Measurements from ENCODE around the gene HCN1. TPM values are rescaled to one million over a fixed set of nuclear protein-coding genes. Genes with fewer than 3 reads are reported as not detected.
"Not testable (repeated sequence)": the region's sequence is repeated elsewhere in the genome, so short reads cannot be mapped to it uniquely, and the experiment has no call there.

HCN1 gene
- polyA plus RNA-seq, 2 donors: 0.01 TPM; not detected in 1

DNA sequence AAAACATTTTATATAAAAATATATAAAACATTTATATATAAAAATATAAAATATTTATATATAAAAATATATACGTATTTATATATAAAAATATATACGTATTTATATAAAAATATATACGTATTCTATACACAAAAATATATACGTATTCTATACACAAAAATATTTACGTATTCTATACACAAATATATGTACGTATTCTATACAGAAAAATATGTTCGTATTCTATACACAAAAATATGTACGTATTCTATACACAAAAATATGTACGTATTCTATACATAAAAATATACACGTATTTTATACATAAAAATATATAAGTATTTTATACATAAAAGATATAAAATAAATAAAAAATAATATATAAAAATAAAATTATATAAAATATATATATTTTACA lies 323.6 kb downstream of the HCN1 start:
- H3K9me3 ChIP-seq (ENCODE audit: control insufficient read depth in 2 of 2, insufficient read depth in 1 of 2, low read depth in 1 of 2, low read length in 1 of 2): no peaks in the 10 kb centered on the region
- H3K27me3 ChIP-seq (ENCODE audit: control insufficient read depth in 1 of 2, insufficient read depth in 2 of 2, low read length in 2 of 2): no peaks in the 10 kb centered on the region
- WGBS, 2 donors: 86 to 91% methylated on average over 10 of the region's 10 CpGs
- H3K4me1 ChIP-seq (ENCODE audit: control insufficient read depth in 2 of 2, insufficient read depth in 2 of 2, low read length in 1 of 2): no peaks in the 10 kb centered on the region
- no peak overlapping the region for H3K4me3 ChIP-seq (ENCODE audit: low read depth in 1 of 2, low read length in 2 of 2)
- H3K27ac ChIP-seq (ENCODE audit: low read depth in 2 of 2, low read length in 1 of 2): no peak overlapping the region
- H3K36me3 ChIP-seq (ENCODE audit: control insufficient read depth in 2 of 2, insufficient read depth in 2 of 2, low read length in 1 of 2): no peaks in the 10 kb centered on the region

DNA sequence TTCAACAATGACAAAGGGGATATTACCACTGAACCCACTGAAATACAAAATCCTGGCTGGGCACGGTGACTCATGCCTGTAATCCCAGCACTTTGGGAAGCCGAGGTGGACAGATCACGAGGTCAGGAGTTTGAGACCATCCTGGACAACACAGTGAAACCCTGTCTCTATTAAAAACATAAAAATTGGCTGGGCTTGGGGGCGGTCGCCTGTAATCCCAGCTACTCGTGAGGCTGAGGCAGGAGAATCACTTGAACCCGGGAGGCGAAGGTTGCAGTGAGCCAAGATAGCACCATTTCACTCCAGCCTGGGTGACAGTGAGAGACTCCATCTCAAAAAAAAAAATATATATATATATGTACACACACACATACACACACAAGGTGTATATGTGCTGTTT lies 324.8 kb downstream of the HCN1 start:
- not testable (repeated sequence) for H3K4me1 ChIP-seq (ENCODE audit: control insufficient read depth in 2 of 2, insufficient read depth in 2 of 2, low read length in 1 of 2); H3K36me3 ChIP-seq (ENCODE audit: control insufficient read depth in 2 of 2, insufficient read depth in 2 of 2, low read length in 1 of 2); H3K4me3 ChIP-seq (ENCODE audit: low read depth in 1 of 2, low read length in 2 of 2); H3K9me3 ChIP-seq (ENCODE audit: control insufficient read depth in 2 of 2, insufficient read depth in 1 of 2, low read depth in 1 of 2, low read length in 1 of 2); H3K27ac ChIP-seq (ENCODE audit: low read depth in 2 of 2, low read length in 1 of 2); H3K27me3 ChIP-seq (ENCODE audit: control insufficient read depth in 1 of 2, insufficient read depth in 2 of 2, low read length in 2 of 2)
- 91 to 95% methylated on average over 8 of the region's 8 CpGs for WGBS, 2 donors

DNA sequence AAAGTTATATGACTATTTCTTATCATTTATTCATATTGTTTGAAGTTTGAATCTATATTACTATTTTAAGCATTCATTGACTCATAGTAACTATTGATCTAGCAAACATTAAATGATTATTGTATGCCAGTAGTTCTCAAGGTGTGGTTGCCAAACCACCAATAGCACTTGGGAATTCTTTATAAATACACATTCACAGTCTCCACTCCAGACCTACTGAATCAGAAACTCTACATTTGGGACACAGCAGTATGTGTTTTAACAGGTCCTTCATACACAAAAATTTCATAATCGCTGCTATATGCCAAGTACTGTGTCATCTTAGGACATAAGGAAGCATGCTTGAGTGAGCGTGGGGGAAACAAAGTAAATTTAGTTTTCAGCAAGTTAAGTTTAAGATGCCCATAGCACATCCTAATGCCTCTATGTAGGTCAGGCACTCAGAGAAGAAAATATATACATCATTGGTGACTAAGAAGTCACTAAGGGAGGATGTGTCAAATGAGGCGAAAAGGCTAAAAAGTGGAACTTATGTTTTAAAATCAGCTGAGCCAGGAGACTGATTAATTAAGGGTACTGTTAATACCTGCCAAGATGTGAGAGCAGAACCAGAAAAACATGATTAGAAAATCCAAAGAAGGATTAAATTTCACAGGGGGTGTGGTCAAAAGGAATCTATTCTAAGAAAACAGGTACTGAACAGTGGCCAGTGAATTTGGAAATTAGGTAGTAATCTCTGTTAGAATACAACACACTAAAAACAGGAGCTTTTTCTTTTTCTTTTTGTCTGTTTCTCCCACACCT lies 340.8 kb downstream of the HCN1 start:
- H3K36me3 ChIP-seq (ENCODE audit: control insufficient read depth in 2 of 2, insufficient read depth in 2 of 2, low read length in 1 of 2): no peaks in the 10 kb centered on the region
- H3K4me1 ChIP-seq (ENCODE audit: control insufficient read depth in 2 of 2, insufficient read depth in 2 of 2, low read length in 1 of 2): no peaks in the 10 kb centered on the region
- H3K9me3 ChIP-seq (ENCODE audit: control insufficient read depth in 2 of 2, insufficient read depth in 1 of 2, low read depth in 1 of 2, low read length in 1 of 2): no peaks in the 10 kb centered on the region
- H3K27ac ChIP-seq (ENCODE audit: low read depth in 2 of 2, low read length in 1 of 2): no peak overlapping the region
- 64 to 67% methylated on average over 3 of the region's 3 CpGs for WGBS, 2 donors
- no peak overlapping the region for H3K4me3 ChIP-seq (ENCODE audit: low read depth in 1 of 2, low read length in 2 of 2)
- H3K27me3 ChIP-seq (ENCODE audit: control insufficient read depth in 1 of 2, insufficient read depth in 2 of 2, low read length in 2 of 2): no peaks in the 10 kb centered on the region

DNA sequence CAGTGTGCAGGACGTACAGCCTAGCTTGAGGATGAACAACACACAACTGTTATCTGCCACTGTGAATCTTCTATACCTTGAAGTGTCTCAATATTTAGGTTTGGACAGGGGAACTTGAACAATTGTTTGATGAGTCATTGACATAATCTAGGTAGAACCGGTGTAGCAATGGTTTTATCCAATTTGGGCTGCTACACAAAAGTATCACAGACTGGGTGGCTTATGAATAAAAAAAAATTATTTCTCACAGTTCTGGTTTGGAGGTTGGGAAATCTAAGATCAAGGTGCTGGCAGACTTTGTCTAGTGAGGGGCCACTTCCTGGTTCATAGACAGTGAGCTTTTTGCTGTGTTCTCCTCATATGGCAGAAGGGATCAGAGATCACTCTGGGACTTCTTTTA lies 359.7 kb downstream of the HCN1 start:
- Histone ChIP-seq H3K4me3 (ENCODE audit: low read depth in 1 of 2, low read length in 2 of 2) (no peak overlapping the region), H3K27me3 (ENCODE audit: control insufficient read depth in 1 of 2, insufficient read depth in 2 of 2, low read length in 2 of 2) (no peaks in the 10 kb centered on the region), H3K36me3 (ENCODE audit: control insufficient read depth in 2 of 2, insufficient read depth in 2 of 2, low read length in 1 of 2) (no peaks in the 10 kb centered on the region), H3K4me1 (ENCODE audit: control insufficient read depth in 2 of 2, insufficient read depth in 2 of 2, low read length in 1 of 2) (no peaks in the 10 kb centered on the region), H3K9me3 (ENCODE audit: control insufficient read depth in 2 of 2, insufficient read depth in 1 of 2, low read depth in 1 of 2, low read length in 1 of 2) (no peaks in the 10 kb centered on the region), H3K27ac (ENCODE audit: low read depth in 2 of 2, low read length in 1 of 2) (no peak overlapping the region)
- 70 to 81% methylated on average over 2 of the region's 2 CpGs for WGBS, 2 donors

GRCh38 chr5:45335978-45336377 lies 360.2 kb downstream of the HCN1 start:
- no peak overlapping the region for H3K27ac ChIP-seq (ENCODE audit: low read depth in 2 of 2, low read length in 1 of 2)
- no peaks in the 10 kb centered on the region for H3K36me3 ChIP-seq (ENCODE audit: control insufficient read depth in 2 of 2, insufficient read depth in 2 of 2, low read length in 1 of 2)
- 79 to 87% methylated on average over 2 of the region's 2 CpGs for WGBS, 2 donors
- H3K4me3 ChIP-seq (ENCODE audit: low read depth in 1 of 2, low read length in 2 of 2): no peak overlapping the region
- no peaks in the 10 kb centered on the region for H3K27me3 ChIP-seq (ENCODE audit: control insufficient read depth in 1 of 2, insufficient read depth in 2 of 2, low read length in 2 of 2)
- H3K9me3 ChIP-seq (ENCODE audit: control insufficient read depth in 2 of 2, insufficient read depth in 1 of 2, low read depth in 1 of 2, low read length in 1 of 2): no peaks in the 10 kb centered on the region
- H3K4me1 ChIP-seq (ENCODE audit: control insufficient read depth in 2 of 2, insufficient read depth in 2 of 2, low read length in 1 of 2): no peaks in the 10 kb centered on the region

GRCh38 chr5:45335346-45335745 lies 360.8 kb downstream of the HCN1 start:
- Histone ChIP-seq H3K4me3 (ENCODE audit: low read depth in 1 of 2, low read length in 2 of 2) (no peak overlapping the region), H3K27ac (ENCODE audit: low read depth in 2 of 2, low read length in 1 of 2) (no peak overlapping the region), H3K9me3 (ENCODE audit: control insufficient read depth in 2 of 2, insufficient read depth in 1 of 2, low read depth in 1 of 2, low read length in 1 of 2) (no peaks in the 10 kb centered on the region), H3K4me1 (ENCODE audit: control insufficient read depth in 2 of 2, insufficient read depth in 2 of 2, low read length in 1 of 2) (no peaks in the 10 kb centered on the region), H3K36me3 (ENCODE audit: control insufficient read depth in 2 of 2, insufficient read depth in 2 of 2, low read length in 1 of 2) (no peaks in the 10 kb centered on the region), H3K27me3 (ENCODE audit: control insufficient read depth in 1 of 2, insufficient read depth in 2 of 2, low read length in 2 of 2) (no peaks in the 10 kb centered on the region)

GRCh38 chr5:45334939-45335338 lies 361.2 kb downstream of the HCN1 start:
- H3K4me1 ChIP-seq (ENCODE audit: control insufficient read depth in 2 of 2, insufficient read depth in 2 of 2, low read length in 1 of 2): no peaks in the 10 kb centered on the region
- 75 to 81% methylated on average over 1 of the region's 1 CpG for WGBS, 2 donors
- H3K9me3 ChIP-seq (ENCODE audit: control insufficient read depth in 2 of 2, insufficient read depth in 1 of 2, low read depth in 1 of 2, low read length in 1 of 2): no peaks in the 10 kb centered on the region
- no peak overlapping the region for H3K4me3 ChIP-seq (ENCODE audit: low read depth in 1 of 2, low read length in 2 of 2)
- no peaks in the 10 kb centered on the region for H3K36me3 ChIP-seq (ENCODE audit: control insufficient read depth in 2 of 2, insufficient read depth in 2 of 2, low read length in 1 of 2)
- no peaks in the 10 kb centered on the region for H3K27me3 ChIP-seq (ENCODE audit: control insufficient read depth in 1 of 2, insufficient read depth in 2 of 2, low read length in 2 of 2)
- no peak overlapping the region for H3K27ac ChIP-seq (ENCODE audit: low read depth in 2 of 2, low read length in 1 of 2)

- H3K27me3 ChIP-seq (ENCODE audit: control insufficient read depth in 1 of 2, insufficient read depth in 2 of 2, low read length in 2 of 2); H3K36me3 ChIP-seq (ENCODE audit: control insufficient read depth in 2 of 2, insufficient read depth in 2 of 2, low read length in 1 of 2); H3K4me3 ChIP-seq (ENCODE audit: low read depth in 1 of 2, low read length in 2 of 2); H3K4me1 ChIP-seq (ENCODE audit: control insufficient read depth in 2 of 2, insufficient read depth in 2 of 2, low read length in 1 of 2); H3K9me3 ChIP-seq (ENCODE audit: control insufficient read depth in 2 of 2, insufficient read depth in 1 of 2, low read depth in 1 of 2, low read length in 1 of 2); H3K27ac ChIP-seq (ENCODE audit: low read depth in 2 of 2, low read length in 1 of 2): not testable (repeated sequence)
- 80 to 85% methylated on average over 8 of the region's 8 CpGs for WGBS, 2 donors
Measured at GRCh38 chr5:45312627-45313026, 383.6 kb downstream of the HCN1 start.

GRCh38 chr5:45295231-45295630 lies 400.9 kb downstream of the HCN1 start:
- 80 to 84% methylated on average over 2 of the region's 2 CpGs for WGBS, 2 donors

DNA sequence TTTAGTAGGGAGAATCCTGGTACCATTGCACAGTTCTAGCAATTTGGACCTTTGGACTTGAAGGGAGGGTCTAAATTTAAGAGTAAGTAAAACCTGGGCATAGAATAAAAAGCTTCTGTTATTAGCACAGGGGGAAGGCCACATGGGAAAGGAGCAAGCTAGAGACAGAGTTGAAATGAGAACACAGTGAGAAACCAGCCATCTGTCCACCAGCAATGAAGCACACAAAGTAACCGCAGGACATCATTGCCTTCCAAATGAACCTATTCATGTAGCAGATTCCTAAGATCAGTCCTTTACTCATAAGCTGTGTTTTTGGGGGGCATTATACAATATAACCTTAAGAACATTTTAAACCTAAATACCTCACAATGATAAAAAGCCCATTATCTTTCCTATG lies 407.4 kb downstream of the HCN1 start:
- H3K36me3 ChIP-seq (ENCODE audit: control insufficient read depth in 2 of 2, insufficient read depth in 2 of 2, low read length in 1 of 2): no peaks in the 10 kb centered on the region
- H3K27me3 ChIP-seq (ENCODE audit: control insufficient read depth in 1 of 2, insufficient read depth in 2 of 2, low read length in 2 of 2): no peaks in the 10 kb centered on the region
- H3K9me3 ChIP-seq (ENCODE audit: control insufficient read depth in 2 of 2, insufficient read depth in 1 of 2, low read depth in 1 of 2, low read length in 1 of 2): no peaks in the 10 kb centered on the region
- no peak overlapping the region for H3K4me3 ChIP-seq (ENCODE audit: low read depth in 1 of 2, low read length in 2 of 2)
- WGBS, 2 donors: 78 to 91% methylated on average over 1 of the region's 1 CpG
- H3K27ac ChIP-seq (ENCODE audit: low read depth in 2 of 2, low read length in 1 of 2): no peak overlapping the region
- H3K4me1 ChIP-seq (ENCODE audit: control insufficient read depth in 2 of 2, insufficient read depth in 2 of 2, low read length in 1 of 2): no peaks in the 10 kb centered on the region

More at GRCh38 chr5:45295231-45295630, 400.9 kb downstream of the HCN1 start:
- peak overlapping the region in 1 of 2 donors; percentile 71 for H3K27ac ChIP-seq (ENCODE audit: low read depth in 2 of 2, low read length in 1 of 2)
- no peaks in the 10 kb centered on the region for H3K4me1 ChIP-seq (ENCODE audit: control insufficient read depth in 2 of 2, insufficient read depth in 2 of 2, low read length in 1 of 2)
- H3K4me3 ChIP-seq (ENCODE audit: low read depth in 1 of 2, low read length in 2 of 2): no peak overlapping the region
- no peaks in the 10 kb centered on the region for H3K27me3 ChIP-seq (ENCODE audit: control insufficient read depth in 1 of 2, insufficient read depth in 2 of 2, low read length in 2 of 2)
- no peaks in the 10 kb centered on the region for H3K9me3 ChIP-seq (ENCODE audit: control insufficient read depth in 2 of 2, insufficient read depth in 1 of 2, low read depth in 1 of 2, low read length in 1 of 2)
- no peaks in the 10 kb centered on the region for H3K36me3 ChIP-seq (ENCODE audit: control insufficient read depth in 2 of 2, insufficient read depth in 2 of 2, low read length in 1 of 2)

Measured in esophagus (tissue), 2 donors.